Measurements from ENCODE around the gene LMO7.
"Not testable (repeated sequence)": the region's sequence is repeated elsewhere in the genome, so short reads cannot be mapped to it uniquely, and the experiment has no call there.

Gene LMO7

DNA sequence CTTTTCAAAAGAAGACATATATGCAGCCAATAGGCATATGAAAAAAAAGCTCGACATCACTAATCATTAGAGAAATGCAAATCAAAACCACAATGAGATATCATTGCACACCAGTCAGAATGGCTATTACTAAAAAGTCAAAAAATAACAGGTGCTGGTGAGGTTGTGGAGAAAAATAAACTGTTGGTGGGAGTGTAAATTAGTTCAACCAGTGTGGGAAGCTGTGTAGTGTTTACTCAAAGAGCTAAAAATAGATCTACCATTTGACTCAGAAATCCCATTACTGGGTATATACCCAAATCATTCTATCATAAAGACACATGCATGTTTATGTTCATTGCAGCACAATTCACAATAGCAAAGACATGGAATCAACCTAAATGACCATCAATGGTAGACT is 106.9 kb downstream of the LMO7 start:
- DNase-seq (ENCODE audit: low read depth, low spot score) = not testable (repeated sequence)

DNA sequence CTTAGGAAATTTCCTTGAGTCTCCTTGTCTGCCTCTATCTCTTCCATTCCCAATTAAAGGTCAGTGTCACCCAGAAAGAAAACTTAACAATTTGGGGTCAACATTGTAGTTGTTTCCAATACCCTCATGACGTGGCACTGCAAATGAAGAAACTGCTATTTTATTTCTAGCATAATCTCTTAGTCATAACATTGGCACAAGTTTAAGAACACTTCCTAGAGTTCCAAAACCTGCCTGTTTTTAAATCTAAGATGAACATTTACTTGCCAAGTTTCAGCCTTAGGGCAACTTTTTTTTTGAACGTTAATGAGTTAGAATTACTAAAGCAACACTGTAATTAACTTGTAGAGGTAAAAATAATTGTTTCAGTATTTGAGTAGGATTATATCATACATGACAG is 108.0 kb downstream of the LMO7 start:
- no peak for DNase-seq (ENCODE audit: low read depth, low spot score)

DNA sequence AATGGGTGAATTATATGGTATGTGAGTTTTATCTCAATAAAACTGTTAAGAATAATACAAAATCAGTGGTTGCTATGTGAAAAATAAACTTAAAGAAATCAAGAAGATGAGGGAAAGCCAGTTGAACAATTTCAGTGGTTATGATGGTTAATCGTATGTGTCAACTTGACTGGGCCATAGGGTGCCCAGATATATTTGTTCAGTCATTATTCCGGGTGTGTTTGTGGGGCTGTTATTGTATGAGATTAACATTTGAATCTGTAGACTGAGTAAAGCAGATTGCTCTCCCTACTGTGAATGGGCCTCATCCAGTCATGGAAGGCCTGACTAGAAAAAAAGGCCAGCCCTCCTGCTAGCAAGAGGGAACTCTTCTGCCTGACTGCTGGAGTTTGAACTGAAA is 109.3 kb downstream of the LMO7 start:
- DNase-seq (ENCODE audit: low read depth, low spot score) = no peak

DNA sequence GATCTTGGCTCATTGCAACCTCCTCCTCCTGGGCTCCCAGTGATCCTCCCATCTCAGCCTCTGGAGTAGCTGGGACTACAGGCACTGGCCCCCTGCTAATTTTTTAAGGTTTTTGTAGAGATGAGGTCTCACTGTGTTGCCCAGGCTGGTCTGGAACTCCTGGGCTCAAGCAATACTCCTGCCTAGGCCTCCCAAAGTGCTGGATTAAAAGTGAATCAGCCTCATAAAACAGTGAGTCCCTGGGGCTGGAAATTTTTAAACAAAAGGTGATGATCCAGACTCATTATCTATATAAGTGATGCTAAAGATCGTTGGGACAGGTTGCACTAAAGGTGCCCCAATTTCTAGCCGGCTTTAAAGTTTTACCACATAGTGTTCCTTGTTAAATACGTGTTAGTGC is 112.7 kb downstream of the LMO7 start:
- no peak for DNase-seq (ENCODE audit: low read depth, low spot score)

DNA sequence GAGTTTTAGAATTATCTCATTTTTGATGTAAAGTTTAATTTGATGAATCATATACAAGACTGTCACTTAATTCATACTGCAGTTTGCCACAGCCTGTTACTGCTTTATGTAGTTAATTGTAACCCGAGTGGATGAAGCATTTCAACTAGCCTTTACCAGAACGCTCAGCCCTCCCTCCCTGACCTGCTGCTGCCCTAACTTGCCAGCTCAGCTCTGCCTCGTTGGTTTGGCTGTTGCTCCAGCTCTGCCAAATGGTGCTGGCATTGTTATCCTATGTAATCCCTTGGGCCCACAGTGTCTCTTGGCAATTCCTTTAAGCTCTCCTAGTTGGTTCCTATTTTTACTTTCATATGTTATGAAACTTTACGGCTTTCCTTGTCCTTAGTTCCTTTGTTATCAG is 113.3 kb downstream of the LMO7 start:
- peak; percentile 54 for DNase-seq (ENCODE audit: low read depth, low spot score)

DNA sequence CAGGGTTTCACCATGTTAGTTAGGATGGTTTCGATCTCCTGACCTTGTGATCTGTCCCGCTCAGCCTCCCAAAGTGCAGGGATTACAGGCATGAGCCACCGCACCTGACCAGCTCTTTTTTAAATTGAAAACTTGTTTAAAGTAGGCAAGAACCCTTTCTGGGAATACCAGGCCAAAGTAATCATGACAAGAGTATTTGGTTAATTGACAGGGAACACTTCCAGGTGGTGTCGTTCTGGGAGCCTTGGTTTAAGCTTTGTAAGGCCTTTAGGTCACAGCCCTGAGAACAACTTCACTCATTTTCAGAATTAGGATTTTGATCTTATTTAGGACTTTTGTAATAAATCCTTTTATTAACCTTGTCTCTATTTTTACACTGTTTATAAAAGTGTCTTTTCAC is 115.2 kb downstream of the LMO7 start:
- DNase-seq (ENCODE audit: low read depth, low spot score) = no peak

DNA sequence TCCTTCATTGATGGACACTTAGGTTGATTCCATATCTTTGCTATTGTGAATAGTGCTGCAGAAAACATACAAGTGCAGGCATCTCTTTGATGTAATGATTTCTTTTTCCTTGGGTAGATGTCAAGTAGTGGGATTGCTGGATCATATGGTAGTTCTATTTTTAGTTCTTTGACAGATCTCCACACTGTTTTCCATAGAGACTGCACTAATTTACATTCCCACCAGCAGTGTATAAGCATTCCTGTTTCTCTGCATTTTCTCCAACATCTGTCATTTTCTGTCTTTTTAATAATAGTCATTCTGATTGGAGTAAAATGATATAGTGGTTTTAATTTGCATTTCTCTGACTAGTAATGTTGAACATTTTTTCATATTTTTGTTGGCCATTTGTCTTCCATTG is 116.7 kb downstream of the LMO7 start:
- DNase-seq (ENCODE audit: low read depth, low spot score) = no peak

DNA sequence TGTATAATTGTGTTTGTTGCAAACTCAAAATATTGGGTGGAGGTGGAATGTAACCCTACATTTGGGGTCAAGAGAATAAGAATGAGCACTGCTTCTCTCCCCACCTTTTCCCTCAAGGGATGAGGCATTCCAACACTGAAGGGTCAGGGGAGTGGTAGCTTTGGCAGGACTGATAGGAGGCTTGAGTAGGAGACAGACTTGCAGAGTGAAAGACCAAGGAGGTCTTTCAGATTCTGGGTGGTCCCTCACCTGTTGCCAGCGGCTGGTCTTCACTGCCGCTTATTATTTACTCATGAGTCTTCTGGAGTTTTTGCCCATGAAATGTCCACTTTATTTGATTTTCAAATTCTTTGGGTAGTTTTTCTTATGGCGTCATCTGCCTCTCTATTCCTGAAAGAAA is 118.8 kb downstream of the LMO7 start:
- DNase-seq (ENCODE audit: low read depth, low spot score) = no peak

DNA sequence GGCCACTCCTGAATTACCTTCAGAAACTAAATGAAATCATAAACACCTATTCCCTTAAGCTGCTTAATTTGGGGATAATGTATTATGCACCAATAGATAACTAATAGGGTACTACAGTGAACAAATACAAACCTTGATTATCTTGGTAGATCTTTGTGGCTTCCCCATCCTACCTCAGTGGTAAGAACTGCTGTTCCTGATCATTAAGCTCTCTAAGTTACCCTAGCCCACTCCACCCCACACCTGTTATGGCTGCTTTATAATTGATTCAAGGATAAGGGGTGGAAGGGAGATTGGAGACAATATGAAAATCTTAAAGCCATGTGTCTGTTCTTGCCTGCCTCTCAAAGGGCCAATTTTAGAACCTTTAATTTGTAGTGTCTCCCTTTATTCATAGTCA is 121.2 kb downstream of the LMO7 start:
- DNase-seq (ENCODE audit: low read depth, low spot score) = no peak

DNA sequence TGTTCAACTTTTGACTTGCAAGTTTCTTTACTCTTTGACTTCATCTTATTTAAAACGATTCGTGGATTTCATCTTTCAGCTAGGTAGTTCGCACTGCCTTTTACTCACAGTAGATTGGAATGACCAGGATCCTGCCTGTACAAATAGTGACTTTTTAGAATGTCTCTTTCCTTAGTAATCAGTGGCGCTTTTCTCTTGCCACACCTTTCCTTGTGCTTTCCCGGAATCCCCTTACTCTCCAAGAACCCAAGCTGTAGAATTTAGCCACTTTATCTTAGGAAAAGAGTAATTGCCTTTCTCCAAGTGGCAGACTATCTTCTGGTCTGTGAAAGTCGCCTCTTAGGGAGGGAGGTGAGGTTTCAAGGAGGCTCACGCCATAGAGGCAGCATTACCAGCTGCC is 123.4 kb downstream of the LMO7 start:
- no peak for DNase-seq (ENCODE audit: low read depth, low spot score)

DNA sequence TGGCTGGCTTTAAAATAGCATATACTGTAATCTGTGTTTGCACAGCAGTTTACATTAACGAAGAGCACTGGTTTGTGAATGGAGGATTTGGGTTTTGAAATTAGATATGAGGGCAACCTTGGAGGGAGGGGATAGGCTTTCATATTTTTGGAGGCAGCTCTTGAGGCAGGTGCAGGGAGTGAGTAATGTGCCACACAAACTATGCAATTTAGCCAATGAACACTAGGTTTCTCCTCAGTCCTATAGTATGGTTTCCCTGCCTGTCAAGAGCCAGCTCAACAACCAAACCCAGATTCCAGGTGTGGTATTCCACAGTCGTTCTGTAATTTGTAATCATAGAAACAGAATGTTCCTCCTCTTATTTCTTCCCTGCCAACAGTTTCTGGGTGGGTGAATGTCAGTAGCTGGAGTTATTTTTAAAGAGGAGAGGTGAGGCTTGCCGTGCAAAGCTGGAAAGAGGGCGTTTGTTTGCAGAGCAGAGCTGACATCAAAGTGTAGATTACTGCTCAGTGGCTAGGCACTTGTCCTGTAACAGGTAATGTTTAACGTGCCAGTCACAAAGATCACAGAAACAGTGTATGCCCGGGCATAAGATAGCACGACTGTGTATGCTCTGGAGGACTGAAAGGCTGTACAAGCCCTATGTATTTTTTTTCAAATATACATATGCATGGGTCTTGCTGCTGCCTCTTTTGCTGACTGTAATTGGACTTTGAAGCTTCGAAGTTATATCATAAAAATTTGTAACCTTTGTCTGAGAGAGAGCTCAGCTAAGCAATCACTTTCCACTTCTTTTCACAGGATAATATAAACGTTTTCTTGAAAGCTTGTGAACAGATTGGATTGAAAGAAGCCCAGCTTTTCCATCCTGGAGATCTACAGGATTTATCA is 124.2 kb downstream of the LMO7 start:
- no peak for DNase-seq (ENCODE audit: low read depth, low spot score)

DNA sequence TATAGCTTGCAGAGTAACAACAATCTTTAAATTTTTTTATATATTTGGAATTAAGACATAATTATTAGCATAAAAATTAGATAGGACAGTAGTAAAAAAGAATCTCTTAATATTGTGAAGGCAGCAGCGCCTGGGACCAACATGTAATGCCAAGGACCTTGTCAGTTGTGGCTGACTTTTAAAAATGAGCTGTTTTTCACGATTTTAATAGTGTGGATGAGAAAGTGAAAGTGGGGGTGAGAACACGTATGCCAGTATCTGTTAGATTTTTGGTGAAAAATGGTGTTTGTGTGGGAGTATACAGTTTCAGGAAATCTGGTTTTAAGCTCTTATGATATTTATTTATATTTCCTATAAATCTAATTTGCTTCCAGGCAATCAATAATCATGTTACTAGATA is 125.2 kb downstream of the LMO7 start:
- DNase-seq (ENCODE audit: low read depth, low spot score) = no peak

DNA sequence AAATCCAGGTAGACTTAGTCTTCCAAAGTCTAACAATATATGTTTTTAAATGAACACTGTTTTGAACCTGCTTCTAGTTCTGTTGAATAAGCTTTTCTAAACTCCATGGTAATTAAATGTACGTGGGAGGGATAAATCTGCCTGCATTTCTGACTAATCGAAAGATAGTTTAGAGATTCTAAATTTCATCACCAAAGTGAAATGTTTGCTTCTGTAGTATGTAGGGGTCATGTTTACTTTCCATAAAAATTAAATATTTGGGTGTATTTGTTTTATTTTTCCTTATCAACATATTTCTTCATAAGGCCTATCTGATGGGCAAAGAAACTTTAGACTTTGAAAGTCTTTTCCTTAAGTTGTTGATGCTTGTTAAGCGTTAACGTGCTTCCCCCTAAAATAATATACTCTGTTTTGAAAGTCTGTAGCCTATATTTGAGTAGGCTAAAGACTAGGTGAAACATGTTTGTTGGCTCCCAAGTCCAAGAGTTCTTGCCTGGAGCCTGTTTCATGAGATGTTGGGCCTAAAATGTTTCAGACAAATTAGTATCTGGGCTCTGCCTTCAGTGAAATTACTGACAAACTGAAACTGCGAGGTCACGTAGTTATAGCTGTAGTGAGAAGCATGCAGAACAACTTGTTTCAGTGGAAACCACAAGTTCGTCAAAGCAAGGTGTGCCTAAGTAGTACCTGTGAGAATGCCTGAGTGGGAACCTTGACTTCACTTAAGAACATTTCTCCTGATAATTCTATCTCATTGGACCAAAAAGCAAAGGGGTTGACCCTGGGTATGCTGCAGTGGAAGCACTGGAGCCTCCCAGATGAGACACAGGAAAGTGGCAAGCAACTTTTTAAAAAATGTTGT is 126.2 kb downstream of the LMO7 start:
- no peak for DNase-seq (ENCODE audit: low read depth, low spot score)

DNA sequence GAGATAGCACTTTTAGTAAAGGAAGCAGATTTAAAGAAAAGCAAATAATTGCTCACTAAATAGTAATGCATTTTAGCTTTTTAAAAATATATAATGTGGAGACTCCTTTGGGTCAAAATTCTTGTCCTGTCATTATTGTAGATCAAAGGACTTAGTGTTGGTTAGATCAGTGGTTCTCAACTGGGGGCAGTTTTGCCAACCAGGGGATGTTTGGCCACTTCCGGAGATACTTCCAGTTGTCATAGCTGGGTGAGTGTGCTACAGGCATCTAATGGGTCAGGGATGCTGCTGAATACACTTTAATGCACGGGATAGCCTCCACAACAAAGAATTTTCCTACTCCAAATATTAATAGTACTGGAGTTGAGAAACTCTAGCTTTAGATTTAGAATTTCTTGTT is 126.8 kb downstream of the LMO7 start:
- DNase-seq (ENCODE audit: low read depth, low spot score) = no peak

DNA sequence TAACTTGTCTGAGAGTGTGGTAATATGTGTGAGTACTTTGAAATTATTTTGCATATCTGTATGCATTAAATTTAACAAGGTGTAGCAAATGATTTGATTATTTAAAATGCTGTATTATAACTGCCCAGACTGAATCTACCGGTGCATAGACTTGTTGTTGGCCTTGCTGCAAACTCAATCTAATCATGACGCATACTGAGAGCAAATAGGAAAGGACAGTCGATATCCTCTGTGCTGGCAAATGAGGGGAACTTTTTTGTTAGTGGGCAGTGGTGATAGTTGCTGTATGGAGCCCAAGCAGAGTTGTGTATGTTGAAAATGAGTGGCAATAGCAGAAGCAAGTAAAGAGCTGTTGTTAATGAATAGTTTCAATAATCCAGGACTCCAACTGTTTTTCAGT is 127.4 kb downstream of the LMO7 start:
- DNase-seq (ENCODE audit: low read depth, low spot score) = no peak

DNA sequence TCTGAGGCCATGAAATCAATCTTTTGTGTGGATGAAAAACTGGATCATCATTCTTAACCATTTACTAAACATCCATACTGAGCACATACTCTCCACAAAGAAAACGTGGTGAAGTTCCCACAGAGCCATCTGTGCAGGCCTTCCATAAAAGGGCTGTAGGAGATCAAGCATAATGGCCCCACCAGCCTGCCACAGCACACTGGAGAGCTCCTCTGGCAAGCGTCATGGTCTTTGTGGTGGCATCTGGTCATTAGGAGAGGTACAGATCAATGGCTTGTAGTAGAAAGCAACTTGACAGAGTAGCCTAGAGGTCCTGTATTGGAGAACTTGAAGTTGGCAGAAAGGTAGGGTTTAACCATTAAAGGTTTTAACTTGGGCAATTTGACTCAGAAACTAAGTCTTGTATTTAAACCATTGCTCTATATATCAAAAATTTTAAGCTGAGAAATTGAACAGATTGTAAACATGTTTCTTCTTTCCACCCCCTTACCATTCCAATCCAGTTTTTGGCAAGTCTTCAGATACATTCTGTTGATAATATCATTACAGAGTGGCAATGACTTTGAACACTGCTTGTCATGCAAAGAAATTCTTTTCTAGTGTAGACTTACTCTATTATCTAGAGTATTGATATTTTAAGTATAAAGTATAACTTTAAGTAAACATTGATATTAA is 128.3 kb downstream of the LMO7 start:
- no peak for DNase-seq (ENCODE audit: low read depth, low spot score)

DNA sequence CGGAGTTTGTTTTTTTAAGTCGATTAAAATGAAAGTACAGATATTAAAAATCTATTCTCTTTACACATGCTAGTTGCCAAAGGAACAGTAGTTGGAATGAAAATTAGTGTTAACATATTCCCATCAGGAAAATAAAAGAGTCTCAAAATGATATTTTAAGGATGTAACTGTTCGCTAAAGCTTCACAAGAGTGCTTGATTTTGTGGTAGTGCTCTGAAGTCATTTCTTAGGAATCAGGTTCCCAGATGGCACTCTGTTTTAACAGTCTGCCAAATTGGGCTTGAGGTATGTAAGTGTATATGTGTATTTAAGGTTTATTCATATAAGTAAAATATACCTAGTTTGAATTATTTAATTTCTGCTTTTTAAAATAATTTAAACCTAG is 128.8 kb downstream of the LMO7 start:
- no peak for DNase-seq (ENCODE audit: low read depth, low spot score)

DNA sequence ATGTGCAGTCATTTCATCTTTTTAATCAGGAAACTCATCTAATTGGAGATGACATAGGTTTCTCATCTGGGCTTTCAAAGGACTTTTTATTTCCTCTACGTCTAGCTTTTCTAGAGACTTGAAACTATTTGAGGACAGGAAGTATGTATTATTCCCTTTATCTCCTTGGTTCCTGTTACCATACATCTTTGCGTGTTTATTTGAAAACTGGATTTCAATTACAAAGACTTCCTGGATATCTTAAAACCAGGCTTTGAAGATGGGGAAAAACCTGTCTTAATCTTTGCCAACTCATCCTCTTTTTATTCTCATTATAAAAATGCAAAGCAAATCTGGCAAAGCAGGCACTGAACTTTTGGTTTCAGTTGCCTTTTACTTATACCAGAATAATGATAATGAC is 130.5 kb downstream of the LMO7 start:
- DNase-seq (ENCODE audit: low read depth, low spot score) = no peak

DNA sequence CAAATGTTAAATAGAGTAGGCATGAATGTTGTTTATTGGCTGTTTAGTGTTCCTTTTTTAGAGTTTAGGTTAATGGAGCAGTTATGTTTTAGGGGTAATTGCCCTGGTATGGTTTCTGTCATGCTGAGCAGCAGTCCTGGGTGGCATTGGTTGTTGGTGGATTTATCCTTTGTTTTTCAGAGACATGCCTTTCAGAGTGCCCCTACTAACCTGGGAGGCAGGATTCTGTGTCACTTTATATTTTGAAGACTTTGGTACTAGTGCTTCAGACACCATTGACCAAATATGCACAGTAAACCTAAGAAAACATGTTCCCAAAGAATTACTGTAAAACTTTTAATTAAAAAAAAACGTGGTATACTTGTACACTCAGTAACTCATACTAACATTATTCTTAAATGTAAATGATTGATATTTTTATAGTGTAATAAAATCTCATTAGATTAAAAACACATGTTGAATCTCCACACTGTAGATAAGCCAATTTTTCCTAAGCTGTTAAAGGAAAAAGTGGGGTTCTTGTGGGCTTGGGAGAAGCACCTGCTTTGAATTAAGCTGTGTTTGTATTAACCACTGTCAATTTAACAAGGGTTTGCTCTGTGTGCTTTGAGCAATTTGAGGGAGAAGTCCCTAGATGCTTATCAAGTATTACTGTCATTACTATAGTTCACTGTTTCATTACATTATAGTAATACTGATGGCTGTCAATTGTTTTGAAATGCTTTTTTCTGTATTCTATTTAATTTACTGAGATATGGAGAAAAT is 133.2 kb downstream of the LMO7 start:
- DNase-seq (ENCODE audit: low read depth, low spot score) = no peak

DNA sequence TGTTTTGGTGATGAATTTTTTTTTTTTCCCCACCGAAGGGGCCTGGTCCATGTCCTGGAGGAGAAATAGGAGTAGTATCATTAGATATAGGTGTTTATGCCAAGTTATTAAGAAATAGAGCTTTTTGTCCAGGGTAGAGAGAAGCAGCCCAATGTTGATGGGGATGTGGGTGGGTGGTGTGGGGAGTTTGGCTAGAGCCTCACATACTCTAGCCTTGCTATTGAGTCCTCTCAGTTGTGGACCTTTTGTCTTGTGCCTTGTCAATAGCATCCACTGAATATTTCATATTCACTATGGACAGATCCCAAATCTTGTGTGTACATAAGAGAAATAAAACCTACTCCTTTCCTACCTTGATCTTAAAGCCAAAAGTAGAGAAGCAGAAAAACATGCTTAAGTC is 134.0 kb downstream of the LMO7 start:
- DNase-seq (ENCODE audit: low read depth, low spot score) = no peak

DNA sequence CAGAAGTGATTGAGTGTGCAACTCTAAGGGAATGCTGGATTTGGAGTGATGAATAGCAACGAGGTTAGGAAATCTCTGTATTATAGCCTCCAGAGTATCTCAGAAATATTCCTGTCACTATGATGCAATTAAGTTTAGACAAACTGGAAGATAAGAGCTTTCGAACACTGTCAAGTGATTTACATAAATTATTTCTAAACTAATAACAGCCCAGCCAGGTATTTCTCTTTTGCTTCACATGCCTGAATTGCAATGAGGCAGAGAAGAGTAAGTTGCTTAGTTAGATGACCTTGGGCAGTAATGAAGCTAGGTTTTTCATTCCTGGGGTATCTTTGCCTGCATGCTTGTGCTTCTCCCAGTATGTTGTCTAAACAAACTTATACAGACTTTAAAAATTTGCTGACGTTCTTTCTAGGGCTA is 134.5 kb downstream of the LMO7 start:
- no peak for DNase-seq (ENCODE audit: low read depth, low spot score)

DNA sequence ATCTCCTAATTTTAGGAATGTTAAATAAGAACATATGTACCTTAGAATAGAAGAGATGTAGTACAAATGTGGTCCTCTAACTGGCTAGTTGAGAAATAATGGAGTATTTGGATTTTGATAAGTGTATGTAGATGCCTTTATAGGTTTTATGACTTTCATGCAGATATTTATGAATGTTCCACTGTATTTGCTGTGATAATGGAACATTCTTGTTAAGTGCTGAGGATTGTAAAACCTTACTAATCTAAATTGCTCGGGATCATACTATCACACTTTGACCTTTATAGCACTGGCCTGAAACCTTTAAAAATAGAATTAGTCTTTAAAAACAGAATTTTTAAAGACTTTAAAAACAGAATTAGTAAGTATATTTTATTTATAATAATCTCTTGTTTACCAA is 135.1 kb downstream of the LMO7 start:
- no peak for DNase-seq (ENCODE audit: low read depth, low spot score)

Measured in brain pericyte (primary cell).